H1 (cell line): ENCODE measurements around the gene MBD1. TPM values are rescaled to one million over a fixed set of nuclear protein-coding genes. Genes with fewer than 3 reads are reported as not detected.

Experiments
- ATF2 ChIP-seq: IDR thresholded peaks from 2 replicates; pipeline ENCODE4 v1.6.1; 2012; ENCODE audit warnings: low read length, inconsistent platforms
- CEBPB ChIP-seq: IDR thresholded peaks from 2 replicates; pipeline ENCODE4 v1.6.1; 2012; ENCODE audit warnings: low read depth, low read length
- polyA plus RNA-seq, 7 experiments: library from polyadenylated mRNA; depleted of rRNA in 3 of 7; stranded (reverse) in 5 of 7; unstranded in 2 of 7; fragments of >200 nt in 5 of 7; fragments of 200-250 nt in 2 of 7; gene quantifications; 1 replicate in 5 of 7; 2 replicates in 1 of 7; 4 replicates in 1 of 7; pipeline versions ENCODE4 v1.2.1 to v1.2.3, GENCODE V29; 2011 to 2013; ENCODE audit warnings: missing spikeins in 2 of 7, mixed read lengths in 2 of 7
- total RNA-seq: library from RNA; stranded (reverse); fragmentation: NEBNext Ultra II Directional; extraction: Animal tissue kit (Norgen Biotek cat#: 25700); gene quantifications from 2 replicates; pipeline ENCODE4 v1.2.1, GENCODE V29; 2021

Gene MBD1
- total and polyA plus RNA-seq, 2 of the 8 experiments (the other 6 are each of a cell fraction or from before 2014, with no cell fraction given) = 32.2 to 41.6 TPM

DNA sequence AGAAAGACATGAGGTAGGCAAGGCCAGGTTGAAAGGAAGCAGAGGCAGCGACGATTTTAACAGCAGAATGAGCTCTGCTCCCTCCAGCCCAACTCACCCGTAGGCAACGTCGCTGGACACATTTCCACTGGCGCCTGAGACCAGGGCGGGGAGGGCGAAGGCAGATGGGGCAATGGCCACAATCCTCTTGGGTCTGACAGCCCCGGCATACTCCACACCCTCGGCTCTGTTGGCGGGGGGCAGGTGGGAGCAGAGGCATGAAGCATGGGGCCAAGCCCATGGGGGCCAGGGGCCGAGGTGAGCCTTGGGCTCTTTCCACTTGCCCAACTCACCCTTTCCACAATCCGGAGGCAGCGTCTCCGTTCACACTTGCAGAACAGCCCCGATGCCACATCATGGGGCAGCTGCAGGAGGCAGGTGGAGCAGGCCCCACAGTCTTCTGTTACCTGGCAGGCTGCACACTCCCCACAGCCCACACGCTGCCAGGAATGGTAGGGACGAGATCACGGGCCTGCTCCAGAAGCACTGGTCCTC is 5.8 kb downstream of the MBD1 start (continued):
- TF ChIP-seq ATF2 (no peak), CEBPB (no peak)
